Ascending aorta (tissue), 2 donors: Measurements from ENCODE around the gene CIB4. TPM values are rescaled to one million over a fixed set of nuclear protein-coding genes. Genes with fewer than 3 reads are reported as not detected.

ENCODE experiments used
- DNase-seq, 2 donors: peaks; one replicate each; pipeline ENCODE4 v3.0.0-alpha.2; 2019; ENCODE audit warnings: low spot score in 2 of 2
- H3K27ac ChIP-seq, 2 donors: fragments of 200-600 bp; sonication (generic); one replicate each; pipeline ENCODE4 v1.5.1; 2016 to 2017; ENCODE audit warnings: mild to moderate bottlenecking in 1 of 2
- H3K27me3 ChIP-seq: fragments of 200-600 bp; sonication (generic); one replicate; pipeline ENCODE4 v1.5.1; 2017
- H3K36me3 ChIP-seq, 2 donors: fragments of 200-600 bp; sonication (generic); one replicate each; pipeline ENCODE4 v1.5.1; 2016
- H3K4me1 ChIP-seq, 2 donors: fragments of 200-600 bp; sonication (generic); one replicate each; pipeline ENCODE4 v1.5.1; 2016 to 2017; ENCODE audit warnings: mild to moderate bottlenecking in 1 of 2
- H3K4me3 ChIP-seq, 2 donors: fragments of 200-600 bp; sonication (generic); one replicate each; pipeline ENCODE4 v1.5.1; 2016 to 2017; ENCODE audit warnings: mild to moderate bottlenecking in 1 of 2
- H3K9me3 ChIP-seq, 2 donors: fragments of 200-600 bp; sonication (generic); one replicate each; pipeline ENCODE4 v1.5.1; 2016
- CTCF ChIP-seq, 3 experiments: fragments of 200-600 bp in 2 of 3; fragments of 450-650 bp in 1 of 3; sonication (generic) in 2 of 3; IDR thresholded peaks; one replicate each; pipeline ENCODE4 v1.5.1; 2016 to 2019; ENCODE audit warnings: antibody characterized with exemption in 3 of 3, mild to moderate bottlenecking in 1 of 3, moderate library complexity in 1 of 3
- intact Hi-C: fragments of 100-400 bp; cut with DNase I; formaldehyde crosslinking; loops from one replicate; pipeline ENCODE4 v1.15.1; 2023
- total RNA-seq: library from RNA; depleted of rRNA; stranded (reverse); fragments of >200 nt; gene quantifications from one replicate; pipeline ENCODE4 v1.1.0, GENCODE V29; 2016

CIB4 gene
- total RNA-seq, 1 donor from 2014 or later = not detected

- Histone ChIP-seq H3K36me3 (no peaks in the 10 kb centered on the region), H3K9me3 (no peaks in the 10 kb centered on the region), H3K4me3 (no peak overlapping the region), H3K27me3 (no peaks in the 10 kb centered on the region), H3K27ac (no peak overlapping the region), H3K4me1 (no peaks in the 10 kb centered on the region)
- intact Hi-C loops = no loop called here
- no peak for TF ChIP-seq CTCF (IDR thresholded peaks at IDR 0.05)
- no peak for DNase-seq
Measured at GRCh38 chr2:26630235-26630634, 10.9 kb downstream of the CIB4 start.

- no peak for TF ChIP-seq CTCF (IDR thresholded peaks at IDR 0.05)
- no peak overlapping the region for H3K27ac ChIP-seq
- H3K4me3 ChIP-seq = no peak overlapping the region
- no peak for DNase-seq
- no peaks in the 10 kb centered on the region for H3K36me3 ChIP-seq
- no peaks in the 10 kb centered on the region for H3K9me3 ChIP-seq
- intact Hi-C loops = loop anchor here (5.0 kb wide), 1 partner anchor 53 kb away; no protein-coding TSS in a partner anchor
- H3K4me1 ChIP-seq = no peaks in the 10 kb centered on the region
- H3K27me3 ChIP-seq = no peaks in the 10 kb centered on the region
Measured at GRCh38 chr2:26629751-26630150, 11.4 kb downstream of the CIB4 start.

- no peaks in the 10 kb centered on the region for H3K9me3 ChIP-seq
- no peak for DNase-seq
- no peak for TF ChIP-seq CTCF (IDR thresholded peaks at IDR 0.05)
- no peaks in the 10 kb centered on the region for H3K4me1 ChIP-seq
- no peaks in the 10 kb centered on the region for H3K36me3 ChIP-seq
- H3K4me3 ChIP-seq = no peak overlapping the region
- no peaks in the 10 kb centered on the region for H3K27me3 ChIP-seq
- intact Hi-C loops = loop anchor here (5.0 kb wide), 1 partner anchor 53 kb away; no protein-coding TSS in a partner anchor
- H3K27ac ChIP-seq = no peak overlapping the region
Measured at GRCh38 chr2:26629346-26629630, 11.9 kb downstream of the CIB4 start.

- Histone ChIP-seq H3K4me1 (peaks cover 0 to 2% of the 10 kb centered on the region in 2 donors), H3K4me3 (no peak overlapping the region), H3K36me3 (no peaks in the 10 kb centered on the region), H3K9me3 (no peaks in the 10 kb centered on the region), H3K27me3 (no peaks in the 10 kb centered on the region), H3K27ac (no peak overlapping the region)
- no peak for TF ChIP-seq CTCF (IDR thresholded peaks at IDR 0.05)
- intact Hi-C loops = loop anchor here (5.0 kb wide), 1 partner anchor 54 kb away; no protein-coding TSS in a partner anchor
- DNase-seq = no peak
Measured at GRCh38 chr2:26628561-26629345, 12.4 kb downstream of the CIB4 start.

- Histone ChIP-seq H3K9me3 (no peaks in the 10 kb centered on the region), H3K27me3 (no peaks in the 10 kb centered on the region), H3K4me3 (no peak overlapping the region), H3K36me3 (no peaks in the 10 kb centered on the region), H3K4me1 (peaks cover 0 to 6% of the 10 kb centered on the region in 2 donors), H3K27ac (no peak overlapping the region)
- intact Hi-C loops = loop anchor here (5.0 kb wide), 1 partner anchor 55 kb away; no protein-coding TSS in a partner anchor
- TF ChIP-seq CTCF (IDR thresholded peaks at IDR 0.05) = no peak
- no peak for DNase-seq
Measured at GRCh38 chr2:26627350-26628105, 13.6 kb downstream of the CIB4 start.
